Epithelial cell of proximal tubule (primary cell): ENCODE measurements around the gene SORCS3. TPM values are rescaled to one million over a fixed set of nuclear protein-coding genes. Genes with fewer than 3 reads are reported as not detected.

Experiments
- DNase-seq: peaks from one replicate; pipeline ENCODE4 v3.0.0-alpha.2; 2011; ENCODE audit warnings: low read depth
- H3K4me3 ChIP-seq: 2 replicates; pipeline ENCODE4 v1.5.1; 2011; ENCODE audit warnings: low read depth, mild to moderate bottlenecking, low read length
- total RNA-seq: library from RNA; depleted of rRNA; stranded (reverse); fragments of >200 nt; gene quantifications from 2 replicates; pipeline ENCODE4 v1.2.3, GENCODE V29; 2015
- TF ChIP-seq, protein P1 (sequence below): conservative IDR thresholded peaks from 2 replicates; pipeline ENCODE4 v1.5.1; 2012; ENCODE audit warnings: low read depth, mild to moderate bottlenecking, low read length

The SORCS3 gene
- total RNA-seq, 1 donor from 2014 or later = 0.06 TPM

DNA sequence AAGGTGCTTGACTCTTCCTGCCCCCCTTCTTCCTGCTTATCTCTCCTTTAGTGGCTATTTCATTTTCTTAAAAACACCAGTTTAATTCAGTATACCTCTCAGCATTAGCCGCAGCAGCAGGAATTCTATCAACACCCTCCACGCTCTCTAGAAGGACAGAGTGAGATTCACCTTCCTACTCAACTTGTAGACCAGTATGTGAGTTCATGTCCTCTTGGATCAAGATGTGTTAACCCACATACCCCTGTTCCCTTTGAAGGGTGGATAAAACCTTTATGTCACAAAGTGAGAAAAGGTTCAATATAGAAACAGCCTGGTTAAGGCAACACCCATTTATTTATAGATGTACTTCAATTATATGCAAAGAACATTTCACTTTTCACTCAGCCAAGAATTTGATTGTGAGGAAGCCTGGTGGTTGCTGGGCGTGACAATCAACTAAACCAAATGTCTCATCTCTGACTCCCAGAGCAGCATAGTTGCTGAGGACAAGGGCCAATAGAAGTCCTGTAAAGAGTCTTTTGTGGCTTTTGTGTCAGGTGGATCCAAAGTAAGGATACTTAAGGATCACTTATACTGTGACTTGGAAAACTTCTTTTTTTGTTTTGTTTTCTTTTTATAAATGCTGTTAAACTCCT is 617.1 kb downstream of the SORCS3 start:
- no peak for DNase-seq
- no peak overlapping the region for H3K4me3 ChIP-seq
- TF ChIP-seq, protein P1, sequence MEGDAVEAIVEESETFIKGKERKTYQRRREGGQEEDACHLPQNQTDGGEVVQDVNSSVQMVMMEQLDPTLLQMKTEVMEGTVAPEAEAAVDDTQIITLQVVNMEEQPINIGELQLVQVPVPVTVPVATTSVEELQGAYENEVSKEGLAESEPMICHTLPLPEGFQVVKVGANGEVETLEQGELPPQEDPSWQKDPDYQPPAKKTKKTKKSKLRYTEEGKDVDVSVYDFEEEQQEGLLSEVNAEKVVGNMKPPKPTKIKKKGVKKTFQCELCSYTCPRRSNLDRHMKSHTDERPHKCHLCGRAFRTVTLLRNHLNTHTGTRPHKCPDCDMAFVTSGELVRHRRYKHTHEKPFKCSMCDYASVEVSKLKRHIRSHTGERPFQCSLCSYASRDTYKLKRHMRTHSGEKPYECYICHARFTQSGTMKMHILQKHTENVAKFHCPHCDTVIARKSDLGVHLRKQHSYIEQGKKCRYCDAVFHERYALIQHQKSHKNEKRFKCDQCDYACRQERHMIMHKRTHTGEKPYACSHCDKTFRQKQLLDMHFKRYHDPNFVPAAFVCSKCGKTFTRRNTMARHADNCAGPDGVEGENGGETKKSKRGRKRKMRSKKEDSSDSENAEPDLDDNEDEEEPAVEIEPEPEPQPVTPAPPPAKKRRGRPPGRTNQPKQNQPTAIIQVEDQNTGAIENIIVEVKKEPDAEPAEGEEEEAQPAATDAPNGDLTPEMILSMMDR = no peak

DNA sequence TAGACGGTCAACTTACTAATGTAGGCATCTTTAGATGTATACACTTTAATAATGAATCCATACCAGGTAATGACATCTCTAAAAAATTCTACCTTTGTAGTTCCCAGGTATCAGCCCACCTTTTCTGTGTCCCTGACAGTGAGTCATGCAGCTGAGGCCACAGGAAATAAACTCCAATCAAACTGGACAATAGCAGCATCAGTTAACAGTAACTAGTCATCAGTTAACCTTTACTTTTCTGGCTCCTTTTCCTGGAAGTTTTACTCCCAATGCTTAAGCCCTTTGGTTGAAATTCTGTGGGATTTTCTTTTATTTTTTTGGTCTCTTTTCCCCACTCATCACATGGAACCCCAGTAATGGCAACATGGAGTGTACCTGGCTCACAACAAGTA is 617.6 kb downstream of the SORCS3 start:
- TF ChIP-seq, protein P1 = no peak
- H3K4me3 ChIP-seq = no peak overlapping the region
- DNase-seq = no peak

DNA sequence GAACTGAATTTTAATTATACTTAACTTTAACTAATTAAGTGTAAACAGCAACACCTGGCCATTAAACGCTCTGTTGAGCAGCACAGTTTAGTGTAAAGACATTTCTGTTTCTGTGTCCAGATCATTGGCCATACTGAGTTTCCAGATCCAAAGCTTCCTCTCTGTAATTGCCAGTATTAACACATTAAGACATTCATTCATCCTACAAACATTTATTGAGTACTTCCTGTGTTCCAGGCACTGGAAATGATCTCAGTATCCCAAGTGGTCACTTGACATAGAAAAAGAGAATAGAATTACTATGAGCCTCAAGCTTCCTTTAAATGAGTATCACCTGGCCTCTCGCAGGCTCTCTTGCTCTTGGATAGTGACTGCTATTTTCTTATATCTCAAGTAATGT is 618.1 kb downstream of the SORCS3 start:
- TF ChIP-seq, protein P1 = no peak
- H3K4me3 ChIP-seq = no peak overlapping the region
- DNase-seq = no peak

DNA sequence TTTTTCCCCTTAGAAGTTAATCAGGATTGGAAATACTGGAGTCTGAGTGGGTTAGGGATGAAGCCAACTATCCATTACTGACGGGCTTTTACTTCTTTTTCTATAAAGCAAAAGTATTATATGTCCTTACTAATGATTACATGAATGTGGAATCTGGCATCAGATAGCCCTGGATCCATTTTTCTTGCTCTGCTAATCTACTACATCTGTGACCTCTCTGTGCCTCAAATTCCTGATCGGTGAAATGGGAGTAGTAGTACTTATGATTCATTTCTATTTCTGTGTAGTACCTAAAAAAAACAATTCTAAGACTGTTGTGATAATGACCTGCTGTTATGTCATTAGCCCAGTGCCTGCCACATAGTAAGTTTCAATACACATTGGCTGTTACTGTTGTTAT is 621.6 kb downstream of the SORCS3 start:
- no peak overlapping the region for H3K4me3 ChIP-seq
- no peak for DNase-seq
- TF ChIP-seq, protein P1 = no peak

DNA sequence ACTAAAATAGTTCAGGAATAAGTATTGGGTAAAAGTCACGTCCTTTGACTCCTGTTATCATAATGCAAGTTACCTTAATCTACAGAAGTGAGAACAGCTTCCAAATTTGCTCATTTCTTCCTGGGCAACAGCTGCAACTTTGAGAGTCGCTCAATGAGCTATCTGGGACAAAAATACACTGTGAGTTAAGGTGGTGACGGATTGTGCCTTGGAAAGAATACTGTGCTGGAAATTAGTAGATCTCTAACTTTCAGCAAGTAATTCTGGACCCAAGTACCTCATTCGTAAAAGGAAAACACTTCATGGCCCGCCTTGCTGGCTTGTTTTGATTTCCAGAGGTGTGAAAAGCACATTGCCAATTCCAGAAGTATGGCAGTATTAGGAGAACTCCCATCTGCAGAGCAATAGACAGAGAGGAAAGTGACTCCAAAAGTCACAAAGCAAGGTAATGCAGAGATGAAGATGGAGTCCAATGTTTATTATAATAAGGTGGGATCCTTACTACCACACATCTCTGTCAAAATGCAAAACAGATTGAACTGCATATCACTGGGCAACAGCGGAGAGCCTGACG is 626.0 kb downstream of the SORCS3 start:
- TF ChIP-seq, protein P1 = no peak
- H3K4me3 ChIP-seq = no peak overlapping the region

DNA sequence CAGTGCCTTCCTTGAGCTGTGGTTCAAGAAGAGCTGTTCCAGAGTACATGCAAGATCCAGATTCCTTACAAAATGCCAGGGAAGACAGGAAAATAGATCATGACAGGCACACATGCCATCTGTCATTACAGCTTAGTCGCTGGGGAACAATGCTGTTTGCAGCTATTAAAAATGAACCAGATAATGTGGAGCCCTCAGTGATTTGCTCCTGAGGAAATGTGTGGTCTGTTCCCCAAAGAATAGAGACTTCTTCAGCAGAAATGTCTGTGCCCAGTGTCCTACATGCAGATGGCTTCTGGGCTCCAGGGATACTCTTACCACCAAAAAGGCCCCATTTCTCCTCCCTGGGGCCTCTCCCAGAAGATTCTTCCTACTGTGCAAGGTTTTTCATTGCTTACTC is 627.9 kb downstream of the SORCS3 start:
- TF ChIP-seq, protein P1 = no peak
- DNase-seq = no peak
- H3K4me3 ChIP-seq = no peak overlapping the region

More for the DNA sequence above, 626.0 kb downstream of the SORCS3 start:
- no peak for DNase-seq

DNA sequence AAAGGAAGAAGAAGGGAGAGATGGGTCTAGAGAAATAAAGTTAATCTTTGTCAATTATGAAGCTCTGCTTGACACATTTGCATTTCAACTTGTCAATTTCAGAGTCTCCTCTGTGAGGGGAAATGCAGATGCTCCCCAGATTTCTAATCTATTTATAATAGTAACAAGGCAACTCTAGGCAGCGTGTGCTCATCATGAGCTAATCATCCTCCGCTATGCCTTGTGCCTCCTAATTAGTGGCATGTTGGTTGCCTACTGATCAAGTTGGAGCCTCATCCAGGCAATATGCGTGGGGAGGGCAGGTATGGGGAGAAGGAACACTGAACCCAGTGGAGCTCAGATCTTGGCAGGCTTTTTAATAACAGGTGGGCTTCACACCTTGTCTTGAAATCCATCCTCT is 628.6 kb downstream of the SORCS3 start:
- H3K4me3 ChIP-seq = no peak overlapping the region
- TF ChIP-seq, protein P1 = no peak
- no peak for DNase-seq
